HG02852 (cell line): ENCODE results near the gene SLC2A1.

ENCODE experiments used
- ATAC-seq: cut with Tn5 transposase; IDR thresholded peaks from one replicate; pipeline ENCODE4 v1.9.1; 2021; ENCODE audit warnings: mild to moderate bottlenecking, moderate library complexity; ENCODE audit not compliant: unreplicated experiment

The SLC2A1 gene

DNA sequence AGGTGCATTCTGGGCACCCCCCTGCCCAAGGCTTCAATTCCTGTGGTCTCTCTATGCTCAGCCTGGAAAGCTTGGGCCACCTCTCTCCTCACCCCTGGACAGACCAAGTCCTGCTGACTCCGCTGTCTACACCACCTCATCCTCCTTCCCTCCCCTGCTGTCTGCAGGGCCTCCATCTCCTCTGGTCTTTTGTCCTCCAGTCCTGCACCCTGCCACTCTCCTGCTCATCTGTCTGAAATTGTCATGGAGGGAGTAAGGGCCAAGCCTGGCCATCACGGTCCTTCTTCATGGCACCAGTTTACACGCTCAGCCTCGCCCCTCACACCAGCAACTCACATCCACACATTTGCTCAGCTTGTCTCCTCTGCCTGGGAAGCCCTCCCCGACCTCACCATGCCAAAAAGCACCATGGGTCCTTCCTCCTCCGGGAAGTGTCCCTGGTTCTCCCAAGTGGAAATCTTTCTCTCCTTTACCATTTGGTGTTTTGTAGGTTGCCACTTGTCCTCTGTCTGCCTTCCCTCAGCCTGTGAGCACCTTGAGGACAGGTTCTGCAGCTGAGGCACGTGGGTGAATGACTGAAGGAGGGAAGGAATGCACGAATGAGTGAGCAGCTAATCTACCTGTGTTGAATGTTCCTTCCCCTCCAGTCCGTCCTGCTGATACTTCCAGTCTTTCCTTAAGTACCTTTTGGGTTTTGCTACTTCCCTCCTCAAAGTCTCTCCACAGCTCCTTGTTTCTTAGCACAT lies 2.1 kb upstream of the SLC2A1 start:
- no peak for ATAC-seq

DNA sequence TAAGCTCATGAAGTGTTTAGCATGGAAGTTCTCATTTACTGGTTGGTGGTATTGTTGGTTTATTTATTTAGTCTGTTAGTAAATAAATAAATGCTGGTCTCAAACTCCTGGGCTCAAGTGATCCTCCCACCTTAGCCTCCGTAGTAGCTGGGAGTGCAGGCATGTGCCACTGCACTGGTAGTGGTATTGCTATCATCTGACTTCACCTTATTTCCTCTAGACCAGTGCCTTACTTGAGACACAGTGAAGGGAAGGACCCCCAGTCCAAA lies 1.4 kb upstream of the SLC2A1 start:
- ATAC-seq, result no peak

DNA sequence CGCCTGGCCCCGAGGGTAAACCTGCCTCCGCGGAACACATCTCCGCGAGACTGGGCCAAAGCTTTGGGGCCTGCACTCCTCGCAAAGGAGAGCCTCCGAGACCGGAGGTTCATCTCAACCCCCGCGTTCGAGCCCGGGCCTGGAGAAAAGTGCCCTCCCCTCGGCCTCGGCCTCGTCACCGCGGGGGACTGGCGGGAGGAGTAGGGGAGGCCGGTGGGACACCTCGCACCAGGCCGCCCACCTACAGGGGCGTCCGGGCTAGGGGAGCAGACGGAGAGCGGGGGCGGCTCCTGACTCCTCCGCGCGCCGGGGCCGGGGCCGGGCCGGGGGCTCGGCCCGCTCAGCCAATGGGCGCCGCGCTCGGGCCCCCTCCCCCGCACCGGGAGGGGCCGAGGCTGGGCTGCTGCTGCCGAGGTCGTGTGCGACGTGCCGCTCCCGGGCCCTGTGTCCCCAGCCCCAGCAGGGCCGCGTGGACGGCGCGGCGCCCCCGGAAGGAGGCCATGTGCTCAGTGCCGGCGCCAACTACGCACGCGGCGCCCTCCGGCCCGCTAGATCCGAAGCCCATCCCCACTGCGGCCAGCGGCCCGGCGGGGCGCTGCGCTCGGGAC lies 684 bp downstream of the SLC2A1 start:
- peak; percentile 58 for ATAC-seq

DNA sequence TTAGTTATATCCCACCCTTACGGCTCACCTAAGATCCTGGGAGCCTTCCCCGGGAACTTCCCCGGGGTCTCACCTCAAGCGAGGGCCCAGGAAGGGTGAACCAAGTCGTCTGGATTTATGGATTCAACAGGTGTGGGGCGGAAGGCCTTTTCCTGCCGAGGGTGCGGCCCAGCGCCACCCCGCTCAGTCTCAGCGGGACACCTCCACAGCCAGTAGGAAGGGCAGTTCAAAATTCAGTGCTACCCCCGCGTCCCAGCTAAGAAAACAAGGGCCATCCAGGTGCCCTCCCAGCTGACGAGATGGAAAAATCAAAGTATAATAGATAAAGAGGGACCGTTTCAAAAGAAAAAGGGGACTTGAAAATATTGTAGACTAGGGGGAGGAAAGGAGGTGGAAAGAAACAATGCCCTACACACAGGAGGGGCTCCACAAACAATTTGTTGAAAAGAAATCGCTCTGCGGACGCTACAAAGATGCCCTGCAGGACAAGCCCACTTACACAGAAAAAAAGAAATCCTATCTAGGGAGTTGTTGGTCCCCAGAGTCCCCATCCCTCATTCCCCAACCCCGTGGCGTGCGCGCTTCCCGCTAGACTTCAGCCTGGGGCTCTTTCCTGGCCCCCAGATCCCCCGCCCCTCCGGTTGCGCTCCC lies 1.3 kb downstream of the SLC2A1 start:
- no peak for ATAC-seq

DNA sequence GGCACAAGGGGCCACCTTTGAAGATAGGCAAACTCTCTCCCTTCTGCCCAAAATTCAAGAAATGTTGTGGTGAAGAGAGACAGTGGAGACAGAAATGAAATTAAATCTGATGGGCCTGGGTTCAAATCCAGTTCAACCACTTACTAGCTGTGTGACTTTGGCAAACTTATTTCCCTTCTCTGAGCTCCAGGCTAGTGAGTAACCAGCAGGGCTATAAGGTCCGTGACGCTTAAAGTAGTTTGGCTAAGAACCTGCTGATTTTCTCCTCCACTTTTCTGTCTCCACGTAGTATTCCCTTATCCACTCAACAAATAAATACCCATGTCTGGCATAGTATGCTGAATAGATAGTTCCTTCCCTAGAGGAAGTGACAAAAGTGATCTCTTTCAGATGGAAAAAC lies 1.9 kb downstream of the SLC2A1 start:
- no peak for ATAC-seq

DNA sequence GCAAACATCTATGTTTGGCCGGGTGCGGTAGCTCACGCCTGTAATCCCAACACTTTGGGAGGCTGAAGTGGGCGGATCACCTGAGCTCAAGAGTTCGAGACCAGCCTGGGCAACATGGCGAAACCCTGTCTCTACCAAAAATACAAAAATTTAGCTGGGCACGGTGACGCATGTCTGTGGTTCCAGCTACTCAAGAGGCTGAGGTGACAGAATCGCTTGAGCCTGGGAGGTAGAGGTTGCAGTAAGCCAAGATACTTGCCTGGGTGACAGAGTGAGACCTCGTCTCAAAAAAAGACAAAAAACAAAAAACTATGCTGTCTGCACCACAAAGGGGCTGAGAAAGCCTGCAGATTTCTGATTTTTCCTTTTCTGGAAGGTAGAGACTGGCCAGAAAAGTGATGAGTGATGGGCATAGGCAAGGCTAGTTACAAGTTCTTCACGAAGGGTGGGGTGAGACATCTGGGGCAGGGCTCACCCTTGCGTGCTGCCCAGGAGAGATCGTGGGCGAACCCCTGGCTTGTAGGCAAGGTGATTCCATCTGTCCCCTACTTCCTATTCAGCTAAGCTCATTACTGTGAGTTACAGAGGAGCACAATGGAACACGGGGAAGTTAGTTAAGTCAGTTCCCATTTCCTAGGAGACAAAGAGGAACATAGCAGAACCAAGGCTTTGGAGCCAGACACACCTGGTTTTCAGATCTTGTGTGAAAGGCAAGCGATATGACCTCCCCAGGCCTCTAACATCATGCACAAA lies 3.2 kb downstream of the SLC2A1 start:
- no peak for ATAC-seq

DNA sequence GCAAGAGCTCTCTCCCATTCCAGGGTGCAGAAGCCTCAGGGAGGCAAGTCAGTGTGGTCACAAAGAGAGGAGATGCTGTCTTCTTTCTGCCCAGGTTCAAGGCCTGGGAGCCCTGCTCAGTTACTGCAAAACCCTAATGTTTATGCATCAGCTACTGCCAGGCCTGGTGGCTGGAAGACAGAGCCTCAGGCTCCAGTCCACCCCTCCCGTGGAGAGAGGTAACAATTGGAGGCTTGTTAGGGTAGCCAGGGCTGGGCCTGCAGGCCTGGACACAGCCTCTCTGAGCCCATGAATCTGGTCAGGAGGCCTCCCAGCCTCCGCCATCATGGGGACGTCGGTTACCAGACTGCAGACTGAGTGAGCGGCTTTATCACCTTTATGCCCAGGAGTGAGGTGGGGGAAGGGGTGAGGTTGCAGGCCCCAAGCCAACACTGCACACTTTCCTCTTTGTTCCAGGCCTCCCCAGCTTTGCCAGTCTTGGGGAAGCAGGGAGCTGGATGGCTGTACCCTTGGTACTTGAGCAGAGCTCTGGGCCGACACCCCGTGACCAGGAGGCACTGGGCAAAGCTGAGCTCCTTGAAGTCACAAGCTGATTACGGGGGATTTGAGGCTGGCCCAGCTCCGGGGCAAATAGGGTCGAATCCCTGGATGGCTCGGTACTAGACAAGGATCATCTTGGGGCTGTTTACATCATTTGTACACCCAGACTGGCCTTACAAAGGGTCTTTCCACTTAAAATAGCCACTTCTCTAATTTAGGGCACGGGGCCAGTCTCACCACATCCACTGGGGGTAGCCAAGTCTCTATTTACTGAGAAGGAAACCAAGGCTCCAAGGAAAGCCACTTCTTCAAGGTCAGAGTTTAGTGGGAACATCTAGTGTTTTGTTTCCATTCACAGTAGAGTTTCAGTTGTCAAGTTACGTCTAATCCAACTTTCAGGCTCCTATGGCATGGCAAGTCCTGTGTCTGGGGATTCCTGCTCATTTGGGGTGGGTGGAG lies 5.2 kb downstream of the SLC2A1 start:
- no peak for ATAC-seq

DNA sequence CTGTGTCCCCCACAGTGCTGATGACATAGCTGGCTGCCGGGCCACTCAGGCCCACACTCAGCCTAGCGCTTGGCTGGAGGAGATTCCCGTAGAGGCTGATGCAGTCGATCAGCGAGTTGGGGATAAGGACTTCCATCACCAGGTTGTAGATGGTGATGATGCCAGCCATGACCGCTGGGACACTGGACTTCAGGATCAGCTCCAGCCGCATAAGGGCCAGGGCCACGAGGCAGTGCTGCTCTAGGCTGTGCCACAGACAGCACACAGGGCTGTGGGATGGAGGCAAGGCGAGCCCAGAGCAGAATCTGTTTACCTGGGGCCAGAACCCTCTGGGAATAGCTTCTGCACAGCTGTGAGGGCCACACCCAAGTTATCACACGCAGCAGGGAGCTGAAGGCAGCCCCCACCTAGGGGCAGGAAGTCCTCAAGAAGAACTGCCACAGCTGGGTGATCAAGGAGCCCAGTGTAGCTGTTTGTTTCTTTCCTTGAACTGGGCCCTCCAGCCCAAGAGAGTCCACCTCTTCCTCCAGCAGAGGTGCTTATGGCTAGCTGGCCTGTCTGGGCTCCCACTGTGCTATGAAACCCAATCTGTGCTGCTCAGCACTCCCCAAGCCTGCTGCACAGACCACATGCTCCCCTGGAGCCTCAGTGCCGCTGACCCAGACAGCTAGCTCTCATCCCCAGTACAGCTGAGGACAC lies 6.2 kb downstream of the SLC2A1 start:
- peak; percentile 67 for ATAC-seq

DNA sequence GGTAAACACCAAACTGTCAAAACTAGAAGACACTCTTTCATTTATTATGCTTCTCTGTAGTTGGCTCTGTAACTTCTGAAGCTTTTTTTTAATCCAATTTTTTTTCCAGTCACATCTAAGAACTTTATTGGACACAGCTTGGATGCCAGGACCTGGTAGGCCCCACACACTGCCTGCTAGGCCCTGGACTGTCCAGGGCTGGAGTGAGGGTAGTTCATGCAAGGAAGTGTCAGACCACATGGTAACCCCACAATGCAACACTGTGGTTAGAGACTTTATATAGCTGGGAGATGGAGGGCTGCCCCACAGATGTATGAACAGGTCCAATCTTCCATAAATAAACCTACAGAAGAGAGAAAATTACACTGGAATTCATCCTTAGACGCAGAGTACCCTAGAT lies 7.1 kb downstream of the SLC2A1 start:
- ATAC-seq, result no peak

DNA sequence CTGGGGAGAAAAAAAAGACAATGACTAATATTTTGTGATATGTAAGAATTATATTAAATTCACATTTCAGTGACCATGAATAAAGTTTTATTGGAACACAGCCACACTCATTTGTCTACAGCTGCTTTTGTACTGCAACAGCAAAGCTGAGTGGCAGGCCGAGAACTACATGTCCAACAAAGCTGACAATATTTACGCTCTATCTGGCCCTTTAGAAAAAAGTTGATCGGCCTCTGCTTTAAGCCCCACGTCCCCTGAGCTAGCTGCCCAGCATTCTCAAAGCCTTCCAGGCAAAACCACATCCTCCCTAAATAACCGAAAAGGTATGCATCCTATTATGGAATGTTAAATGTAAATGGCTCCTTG lies 8.6 kb downstream of the SLC2A1 start:
- ATAC-seq, result no peak

DNA sequence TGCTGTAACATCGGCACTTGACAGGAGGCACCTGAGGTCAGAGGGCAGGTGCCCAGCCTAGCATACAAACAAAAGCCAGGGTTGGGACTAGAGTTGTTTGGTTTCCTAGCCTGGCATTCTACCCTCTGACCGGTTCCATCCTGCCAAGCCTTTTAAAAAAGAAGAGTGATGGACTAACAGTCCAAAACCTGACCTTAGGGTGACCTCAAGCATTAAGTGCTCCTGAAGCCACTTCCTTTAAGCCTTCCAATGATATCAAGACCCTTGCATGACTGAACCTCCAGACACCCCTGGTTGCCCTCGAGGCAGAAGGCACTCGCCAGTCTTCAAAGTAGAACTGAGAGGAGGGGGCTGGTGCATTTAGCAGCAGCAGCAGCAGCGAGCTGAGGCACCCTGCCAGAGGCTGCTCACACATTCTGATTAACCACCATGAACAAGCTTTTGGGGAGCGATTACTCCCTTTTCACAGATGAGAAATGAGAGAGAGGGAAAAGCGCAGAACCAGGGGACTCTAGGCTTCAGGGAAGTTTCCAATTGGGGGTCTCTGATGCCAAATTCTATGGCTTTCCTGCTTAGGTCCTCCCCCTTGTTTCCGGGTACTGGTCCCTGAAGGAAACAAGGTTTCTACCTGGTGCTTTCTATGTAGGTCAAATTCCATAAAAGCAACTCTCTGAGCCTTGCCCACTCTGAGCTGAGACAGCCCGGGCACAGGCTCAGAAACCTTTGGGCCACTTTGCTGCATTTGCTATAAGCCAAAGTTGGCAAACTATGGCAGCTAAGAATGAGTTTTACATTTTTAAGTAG lies 9.2 kb downstream of the SLC2A1 start:
- ATAC-seq, result no peak

DNA sequence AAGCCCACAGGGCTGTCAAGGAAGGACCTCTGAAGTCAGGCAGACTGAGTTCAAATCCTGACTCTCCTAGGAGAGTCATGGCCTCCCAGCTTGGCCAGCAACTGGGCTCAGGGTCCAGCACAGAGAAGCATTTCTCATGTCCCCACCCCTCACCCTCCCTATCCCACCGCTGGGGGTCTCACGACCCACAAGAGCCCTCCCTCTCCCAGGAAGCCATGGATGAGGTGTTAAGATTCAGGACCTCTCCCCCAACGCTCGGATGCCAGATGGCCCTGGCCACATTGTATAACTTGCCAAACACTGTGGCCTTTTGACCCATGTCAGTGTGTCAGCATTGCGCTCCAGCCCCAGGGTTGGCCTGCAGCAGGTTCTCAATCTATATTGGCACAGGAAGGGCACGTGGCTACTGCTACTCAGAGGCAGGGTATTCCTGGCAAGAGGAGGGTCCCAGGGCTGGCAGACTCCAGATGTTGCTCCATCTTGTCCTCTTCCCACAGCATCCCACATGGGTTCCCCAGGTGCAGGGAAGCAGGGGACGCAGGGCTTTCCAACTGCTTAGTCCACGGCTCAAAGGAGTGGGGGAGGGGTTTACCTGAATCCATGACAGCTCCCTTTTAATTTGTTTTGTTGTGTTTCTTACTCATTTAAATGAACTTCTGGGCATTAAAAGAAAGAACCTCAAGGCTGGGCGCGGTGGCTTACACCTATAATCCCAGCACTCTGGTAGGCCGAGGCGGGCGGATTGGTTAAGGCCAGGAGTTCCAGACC lies 10.5 kb downstream of the SLC2A1 start:
- no peak for ATAC-seq

DNA sequence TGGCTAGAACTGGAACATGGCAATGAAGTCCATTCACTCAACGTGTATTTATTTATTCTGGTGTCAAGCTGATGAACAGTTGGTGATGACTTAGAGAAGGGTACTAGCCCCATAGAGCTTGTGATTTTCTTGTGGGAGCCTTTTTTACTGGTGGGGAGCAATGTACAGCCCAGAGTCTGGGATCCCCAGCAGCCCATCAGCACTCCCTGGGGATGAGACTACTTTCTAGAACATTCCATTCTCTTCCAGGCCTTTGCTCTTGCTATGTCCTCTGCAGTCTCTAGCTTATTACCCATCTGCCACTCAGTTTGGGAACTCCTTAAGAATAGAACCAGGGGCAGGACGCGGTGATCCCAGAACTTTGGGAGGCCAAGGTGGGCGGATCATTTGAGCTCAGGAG lies 11.6 kb downstream of the SLC2A1 start:
- ATAC-seq, result no peak

DNA sequence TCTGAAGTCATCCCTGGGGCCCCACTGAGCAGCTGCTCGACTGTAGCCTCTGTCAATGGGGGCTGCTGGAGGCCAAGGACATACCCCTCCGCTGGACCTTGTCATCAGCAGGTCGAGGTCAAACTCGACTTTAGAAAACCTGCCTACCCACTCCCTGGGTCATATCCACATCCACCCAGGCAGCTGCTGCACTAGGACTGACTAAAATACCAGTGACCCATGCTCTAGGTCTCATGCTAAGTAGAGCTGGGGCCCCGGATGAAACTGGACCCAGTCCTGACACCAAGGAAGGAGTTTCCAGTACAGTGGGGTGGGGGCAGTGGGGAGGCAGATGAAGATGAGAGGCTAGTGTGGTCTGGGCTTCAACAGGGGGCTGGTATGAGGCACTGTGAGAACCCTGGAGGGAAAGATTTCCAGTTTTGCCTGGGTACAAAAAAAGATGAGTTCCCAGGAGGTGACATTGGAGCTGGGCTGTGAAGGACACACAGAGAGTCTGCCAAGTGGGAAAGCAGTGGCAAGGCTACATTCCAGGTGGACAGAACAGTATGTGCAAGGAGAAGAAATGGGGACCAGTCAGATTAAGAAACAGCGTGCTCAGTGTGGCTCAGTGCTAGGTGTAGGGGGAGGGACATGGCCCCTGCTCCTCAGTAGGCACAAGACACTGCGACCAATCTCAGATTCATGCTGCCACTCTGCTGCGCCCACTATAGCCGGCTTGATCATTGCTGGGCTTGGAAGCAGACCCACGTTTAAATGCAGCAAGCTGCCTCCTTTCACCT lies 12.4 kb downstream of the SLC2A1 start:
- ATAC-seq, result no peak

DNA sequence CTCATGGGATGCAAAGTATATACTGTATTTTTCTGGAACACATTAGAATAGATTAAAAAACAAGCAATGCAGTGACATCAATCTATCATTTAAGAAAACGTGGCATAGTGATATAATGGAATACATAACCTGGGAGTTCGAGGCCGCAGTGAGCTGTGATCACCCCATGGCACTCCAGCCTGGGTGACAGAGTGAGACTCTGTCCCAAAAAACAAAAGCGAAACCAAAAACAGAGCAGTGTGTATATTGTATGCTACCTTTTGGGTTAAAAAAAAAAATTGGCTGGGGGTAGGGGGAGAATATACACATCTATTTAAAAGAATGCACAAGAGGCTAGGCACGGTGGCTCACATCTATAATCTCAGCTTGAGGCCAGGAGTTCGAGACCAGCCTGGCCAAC lies 13.5 kb downstream of the SLC2A1 start:
- ATAC-seq, result no peak

DNA sequence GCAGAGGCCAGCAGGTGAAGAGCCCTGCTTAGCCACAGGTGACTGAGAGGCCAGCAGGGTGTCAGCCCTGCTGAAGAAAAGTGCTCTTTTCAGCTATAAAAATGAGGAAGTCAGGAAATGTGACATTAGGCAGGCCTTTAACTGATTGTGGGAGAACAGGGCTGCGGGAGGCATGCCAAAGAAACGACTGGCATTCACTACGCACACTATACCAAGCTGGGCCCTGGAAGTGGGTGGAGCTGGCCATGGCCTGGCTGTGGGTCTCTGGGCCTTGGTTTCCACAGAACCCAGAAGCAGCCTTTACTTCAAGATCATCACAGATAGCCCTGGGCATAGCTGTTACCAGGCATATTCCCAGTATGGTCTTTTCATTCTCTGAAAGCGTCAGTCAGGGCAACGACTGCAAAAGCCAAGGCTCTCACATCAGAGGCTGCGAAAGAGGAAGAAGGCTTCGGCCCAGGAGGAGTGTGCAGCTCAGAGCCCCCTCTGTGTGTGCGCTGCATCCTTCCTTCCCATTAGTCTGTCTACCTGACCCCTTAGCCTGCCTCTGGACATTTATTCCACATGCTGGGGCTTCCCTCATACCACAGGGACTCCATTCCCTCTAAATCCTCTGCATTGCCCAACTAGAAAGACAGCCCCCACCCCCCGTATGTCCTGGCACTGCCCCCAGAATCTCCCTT lies 14.3 kb downstream of the SLC2A1 start:
- no peak for ATAC-seq

DNA sequence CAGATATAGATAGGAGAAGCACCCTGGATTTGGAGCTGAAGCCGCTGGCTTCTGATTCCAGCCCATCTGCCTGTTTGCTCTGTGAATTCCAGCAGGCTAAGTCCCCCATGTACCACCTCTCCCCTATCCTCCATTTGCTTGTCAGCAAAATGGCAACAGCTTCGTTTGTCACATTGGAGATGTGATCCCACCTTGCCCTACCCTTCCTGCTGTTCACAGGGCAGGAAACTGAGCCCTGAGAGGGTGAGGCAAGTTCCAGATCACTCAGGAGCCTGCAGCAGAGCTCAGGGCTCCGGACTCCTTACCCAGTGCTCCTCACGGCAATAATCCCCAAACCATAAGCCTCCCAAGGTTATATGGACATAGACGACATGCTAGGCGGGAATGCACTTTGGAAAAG lies 14.9 kb downstream of the SLC2A1 start:
- ATAC-seq, result no peak
